OCI-LY1 (cell line): ENCODE measurements around the gene MARVELD2.
"Not testable (repeated sequence)": the region's sequence is repeated elsewhere in the genome, so short reads cannot be mapped to it uniquely, and the experiment has no call there.

Experiments
- EZH2 ChIP-seq: fragments of 200-600 bp; sonication (generic), shearing (Covaris generic); IDR thresholded peaks from 2 replicates; pipeline ENCODE4 v1.8.0; 2017; ENCODE audit warnings: borderline replicate concordance, mixed run types, mild to moderate bottlenecking, antibody characterized with exemption, low read length, moderate library complexity, mixed read lengths
- TF ChIP-seq, protein P1 (sequence below): fragments of 200-600 bp; sonication (generic), shearing (Covaris generic); IDR thresholded peaks from 2 replicates; pipeline ENCODE4 v1.5.1; 2017; ENCODE audit warnings: mild to moderate bottlenecking, antibody characterized with exemption, low read length, moderate library complexity, mixed read lengths

DNA sequence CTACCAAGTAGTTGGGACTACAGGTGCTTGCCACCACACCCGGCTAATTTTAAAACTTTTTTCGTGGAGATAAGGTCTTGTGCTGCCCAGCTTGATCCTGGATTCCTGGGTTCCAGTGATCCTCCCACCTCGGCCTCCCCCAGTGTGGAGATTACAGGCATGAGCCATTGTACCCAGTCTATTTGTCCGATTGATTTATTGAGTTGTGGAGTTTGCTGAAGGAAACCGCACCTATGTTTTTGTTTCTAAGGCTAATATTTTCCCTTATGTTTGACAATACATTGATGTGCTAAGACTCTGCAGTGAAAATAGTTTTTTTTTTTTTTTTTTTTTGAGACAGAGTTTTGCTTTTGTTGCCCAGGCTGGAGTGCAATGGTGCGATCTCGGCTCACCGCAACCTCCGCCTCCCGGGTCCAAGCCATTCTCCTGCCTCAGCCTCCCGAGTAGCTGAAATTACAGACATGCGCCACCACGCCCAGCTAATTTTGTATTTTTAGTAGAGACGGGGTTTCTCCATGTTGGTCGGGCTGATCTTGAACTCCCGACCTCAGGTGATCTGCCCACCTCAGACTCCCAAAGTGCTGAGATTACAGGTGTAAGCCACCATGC, 57.7 kb downstream of the MARVELD2 start:
- TF ChIP-seq, protein P1, sequence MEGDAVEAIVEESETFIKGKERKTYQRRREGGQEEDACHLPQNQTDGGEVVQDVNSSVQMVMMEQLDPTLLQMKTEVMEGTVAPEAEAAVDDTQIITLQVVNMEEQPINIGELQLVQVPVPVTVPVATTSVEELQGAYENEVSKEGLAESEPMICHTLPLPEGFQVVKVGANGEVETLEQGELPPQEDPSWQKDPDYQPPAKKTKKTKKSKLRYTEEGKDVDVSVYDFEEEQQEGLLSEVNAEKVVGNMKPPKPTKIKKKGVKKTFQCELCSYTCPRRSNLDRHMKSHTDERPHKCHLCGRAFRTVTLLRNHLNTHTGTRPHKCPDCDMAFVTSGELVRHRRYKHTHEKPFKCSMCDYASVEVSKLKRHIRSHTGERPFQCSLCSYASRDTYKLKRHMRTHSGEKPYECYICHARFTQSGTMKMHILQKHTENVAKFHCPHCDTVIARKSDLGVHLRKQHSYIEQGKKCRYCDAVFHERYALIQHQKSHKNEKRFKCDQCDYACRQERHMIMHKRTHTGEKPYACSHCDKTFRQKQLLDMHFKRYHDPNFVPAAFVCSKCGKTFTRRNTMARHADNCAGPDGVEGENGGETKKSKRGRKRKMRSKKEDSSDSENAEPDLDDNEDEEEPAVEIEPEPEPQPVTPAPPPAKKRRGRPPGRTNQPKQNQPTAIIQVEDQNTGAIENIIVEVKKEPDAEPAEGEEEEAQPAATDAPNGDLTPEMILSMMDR = not testable (repeated sequence)
- not testable (repeated sequence) for TF ChIP-seq EZH2
